H9 (cell line): ENCODE results near the gene NLRP9. TPM values are rescaled to one million over a fixed set of nuclear protein-coding genes. Genes with fewer than 3 reads are reported as not detected.

Source experiments
- DNase-seq: peaks from one replicate; pipeline ENCODE4 v3.0.0-alpha.2; 2017
- H2AFZ ChIP-seq: one replicate; pipeline ENCODE4 v1.6.1; 2013; ENCODE audit warnings: mild to moderate bottlenecking, low read length, control low read depth, moderate library complexity
- H2AK5ac ChIP-seq: 2 replicates; pipeline ENCODE4 v1.6.1; 2013; ENCODE audit warnings: low read length, control low read depth, mixed read lengths; ENCODE audit not compliant: insufficient read length
- H2BK120ac ChIP-seq: one replicate; pipeline ENCODE4 v1.6.1; 2013; ENCODE audit warnings: low read depth, mild to moderate bottlenecking, low read length, control low read depth, inconsistent platforms; ENCODE audit not compliant: poor library complexity, severe bottlenecking
- H2BK12ac ChIP-seq: 2 replicates; pipeline ENCODE4 v1.6.1; 2013; ENCODE audit warnings: low read length, control low read depth, mixed read lengths, low read depth; ENCODE audit not compliant: insufficient read length
- H2BK15ac ChIP-seq: 2 replicates; pipeline ENCODE4 v1.6.1; 2013; ENCODE audit warnings: low read depth, low read length, control low read depth
- H2BK20ac ChIP-seq: one replicate; pipeline ENCODE4 v1.6.1; 2013; ENCODE audit warnings: low read depth, mild to moderate bottlenecking, low read length, control low read depth, inconsistent platforms; ENCODE audit not compliant: poor library complexity, severe bottlenecking
- H2BK5ac ChIP-seq: 2 replicates; pipeline ENCODE4 v1.6.1; 2013; ENCODE audit warnings: low read length, control low read depth, mixed read lengths; ENCODE audit not compliant: insufficient read length
- H3K14ac ChIP-seq: 2 replicates; pipeline ENCODE4 v1.6.1; 2013; ENCODE audit warnings: low read length, control low read depth; ENCODE audit not compliant: insufficient read depth
- H3K18ac ChIP-seq: 2 replicates; pipeline ENCODE4 v1.6.1; 2013; ENCODE audit warnings: low read depth, mild to moderate bottlenecking, mixed read lengths, low read length, control low read depth; ENCODE audit not compliant: insufficient read length
- H3K23ac ChIP-seq: 2 replicates; pipeline ENCODE4 v1.6.1; 2013; ENCODE audit warnings: low read length, control low read depth, mixed read lengths, low read depth; ENCODE audit not compliant: insufficient read length
- H3K23me2 ChIP-seq: 2 replicates; pipeline ENCODE4 v1.6.1; 2013; ENCODE audit warnings: low read depth, mild to moderate bottlenecking, mixed read lengths, low read length, control low read depth; ENCODE audit not compliant: insufficient read length, poor library complexity, severe bottlenecking
- H3K27ac ChIP-seq: 2 replicates; pipeline ENCODE4 v1.5.1; 2013; ENCODE audit warnings: low read length, control low read depth, mixed read lengths, low read depth; ENCODE audit not compliant: insufficient read length
- H3K27me3 ChIP-seq: 2 replicates; pipeline ENCODE4 v1.6.1; 2013; ENCODE audit warnings: low read length, control low read depth, inconsistent platforms; ENCODE audit not compliant: insufficient read depth
- H3K4ac ChIP-seq: 2 replicates; pipeline ENCODE4 v1.6.1; 2013; ENCODE audit warnings: low read depth, mild to moderate bottlenecking, control low read depth, inconsistent platforms, low read length, moderate library complexity
- H3K4me1 ChIP-seq: 2 replicates; pipeline ENCODE4 v1.6.1; 2013; ENCODE audit warnings: low read length, control low read depth, inconsistent platforms; ENCODE audit not compliant: insufficient read depth
- H3K4me2 ChIP-seq: 2 replicates; pipeline ENCODE4 v1.6.1; 2013; ENCODE audit warnings: low read length, control low read depth, mixed read lengths; ENCODE audit not compliant: insufficient read length, insufficient read depth
- H3K56ac ChIP-seq: 2 replicates; pipeline ENCODE4 v1.6.1; 2013; ENCODE audit warnings: low read depth, mild to moderate bottlenecking, mixed read lengths, low read length, control low read depth; ENCODE audit not compliant: insufficient read length
- H3K79me1 ChIP-seq: 2 replicates; pipeline ENCODE4 v1.6.1; 2013; ENCODE audit warnings: low read depth, mild to moderate bottlenecking, moderate library complexity, low read length, control low read depth, inconsistent platforms; ENCODE audit not compliant: insufficient read depth, poor library complexity, severe bottlenecking
- H3K79me2 ChIP-seq: 2 replicates; pipeline ENCODE4 v1.6.1; 2013; ENCODE audit warnings: low read length, control low read depth, inconsistent platforms; ENCODE audit not compliant: insufficient read depth
- H3K9ac ChIP-seq: 2 replicates; pipeline ENCODE4 v1.6.1; 2013; ENCODE audit warnings: low read length, control low read depth, mixed read lengths; ENCODE audit not compliant: insufficient read length; ENCODE audit errors: extremely low read depth
- H3K9me3 ChIP-seq: one replicate; pipeline ENCODE4 v1.6.1; 2013; ENCODE audit warnings: low read depth, low read length, inconsistent platforms; ENCODE audit not compliant: control insufficient read depth
- H3T11ph ChIP-seq: one replicate; pipeline ENCODE4 v1.6.1; 2013; ENCODE audit warnings: mild to moderate bottlenecking, low read length, control low read depth, inconsistent platforms
- H4K20me1 ChIP-seq: one replicate; pipeline ENCODE4 v1.6.1; 2013; ENCODE audit not compliant: control insufficient read depth, insufficient read length, insufficient read depth
- H4K5ac ChIP-seq: 2 replicates; pipeline ENCODE4 v1.6.1; 2013; ENCODE audit warnings: low read depth, mild to moderate bottlenecking, mixed read lengths, low read length, control low read depth; ENCODE audit not compliant: insufficient read length
- H4K8ac ChIP-seq: replicated peaks from 2 replicates; pipeline ENCODE4 v1.6.1; 2013; ENCODE audit warnings: low read length, control low read depth, mixed read lengths, low read depth; ENCODE audit not compliant: insufficient read length
- H4K91ac ChIP-seq: 2 replicates; pipeline ENCODE4 v1.6.1; 2013; ENCODE audit warnings: low read depth, mild to moderate bottlenecking, moderate library complexity, mixed read lengths, low read length, control low read depth; ENCODE audit not compliant: insufficient read length
- H3K27ac Mint-ChIP-seq, 3 experiments: 2 replicates in 2 of 3; 3 replicates in 1 of 3; pipeline ENCODE4 v1.8.0; 2020 to 2021; ENCODE audit warnings: mixed read lengths in 3 of 3, mild to moderate bottlenecking in 1 of 3, moderate library complexity in 1 of 3
- H3K27me3 Mint-ChIP-seq: 2 replicates; pipeline ENCODE4 v1.8.0; 2021; ENCODE audit warnings: low read depth, mild to moderate bottlenecking, moderate library complexity, mixed read lengths
- H3K36me3 Mint-ChIP-seq, 3 experiments: 2 replicates in 2 of 3; 3 replicates in 1 of 3; pipeline ENCODE4 v1.8.0; 2020 to 2021; ENCODE audit warnings: low read depth in 3 of 3, mixed read lengths in 3 of 3; ENCODE audit not compliant: insufficient read depth in 1 of 3
- H3K4me1 Mint-ChIP-seq, 2 experiments: 2 replicates each; pipeline ENCODE4 v1.8.0; 2020; ENCODE audit warnings: mixed read lengths in 2 of 2
- H3K4me3 Mint-ChIP-seq, 2 experiments: 2 replicates in 1 of 2; 3 replicates in 1 of 2; pipeline ENCODE4 v1.8.0; 2020 to 2021; ENCODE audit warnings: mild to moderate bottlenecking in 2 of 2, mixed read lengths in 2 of 2, moderate library complexity in 1 of 2
- H3K9me3 Mint-ChIP-seq, 2 experiments: 2 replicates in 1 of 2; 3 replicates in 1 of 2; pipeline ENCODE4 v1.8.0; 2020; ENCODE audit warnings: mild to moderate bottlenecking in 2 of 2, mixed read lengths in 2 of 2, moderate library complexity in 1 of 2
- WGBS: extraction: QIAGEN DNeasy Blood & Tissue Kit; methylation state at CpG from one replicate; pipeline ENCODE4 v1.1.7; 2013; ENCODE audit warnings: missing lambda C conversion rate, low lambda C conversion rate, mixed read lengths; ENCODE audit not compliant: insufficient read length; ENCODE audit errors: extremely low coverage; 5-methylcytosine and 5-hydroxymethylcytosine counted together
- total RNA-seq: library from RNA; stranded (reverse); gene quantifications from 2 replicates; pipeline ENCODE4 v1.2.1, GENCODE V29; 2021
- TF ChIP-seq, protein P1 (sequence below): fragments of 200-600 bp; sonication (generic); conservative IDR thresholded peaks from 3 replicates; pipeline ENCODE4 v1.8.0; 2021; ENCODE audit warnings: antibody characterized with exemption, mild to moderate bottlenecking

NLRP9 gene
- total RNA-seq, 1 experiment from 2014 or later: not detected

- Mint-ChIP-seq H3K27ac (peak within 1 kb of the TSS; percentile 93 to 98 (median 98)), H3K36me3 (peaks cover 28 to 61% (median 56%) of the 10 kb centered on the region in 3 experiments; a peak in 6 of 7 replicates), H3K4me1 (peaks cover 41 to 48% of the 10 kb centered on the region in 2 experiments), H3K27me3 (no peaks in the 10 kb centered on the region), H3K9me3 (no peaks in the 10 kb centered on the region; a peak in 1 of 5 replicates), H3K4me3 (peak within 1 kb of the TSS; percentile 94 to 98)
- no peak within 1 kb of the TSS for H2BK120ac ChIP-seq
- no peak within 1 kb of the TSS for H3T11ph ChIP-seq
- H3K79me2 ChIP-seq: peaks cover 19% of the 10 kb centered on the region; the same call in 1 of the 2 replicates
- no CpG with 5 or more reads among the region's 101 CpGs for WGBS
- H3K27me3 ChIP-seq: no peaks in the 10 kb centered on the region
- peak; percentile 98 for DNase-seq
- H3K4me2 ChIP-seq: peak within 1 kb of the TSS; percentile 77
- no peak within 1 kb of the TSS for H3K56ac ChIP-seq
- H3K9ac ChIP-seq: peak within 1 kb of the TSS; percentile 21
- no peak within 1 kb of the TSS for H4K8ac ChIP-seq
- peaks cover 6% of the 10 kb centered on the region for H3K23me2 ChIP-seq
- no peak within 1 kb of the TSS for H2BK15ac ChIP-seq
- no peak within 1 kb of the TSS for H2BK12ac ChIP-seq
- no peak within 1 kb of the TSS for H3K27ac ChIP-seq
- H3K18ac ChIP-seq: no peak within 1 kb of the TSS
- H2BK5ac ChIP-seq: no peak within 1 kb of the TSS
- H4K20me1 ChIP-seq: no peaks in the 10 kb centered on the region
- no peaks in the 10 kb centered on the region for H3K9me3 ChIP-seq
- no peak within 1 kb of the TSS for H4K5ac ChIP-seq
- H2BK20ac ChIP-seq: no peak within 1 kb of the TSS
- no peaks in the 10 kb centered on the region for H3K4me1 ChIP-seq
- peak within 1 kb of the TSS; percentile 82 for H3K14ac ChIP-seq
- no peak within 1 kb of the TSS for H3K23ac ChIP-seq
- no peak within 1 kb of the TSS for H2AK5ac ChIP-seq
- no peak within 1 kb of the TSS for H4K91ac ChIP-seq
- TF ChIP-seq, protein P1, sequence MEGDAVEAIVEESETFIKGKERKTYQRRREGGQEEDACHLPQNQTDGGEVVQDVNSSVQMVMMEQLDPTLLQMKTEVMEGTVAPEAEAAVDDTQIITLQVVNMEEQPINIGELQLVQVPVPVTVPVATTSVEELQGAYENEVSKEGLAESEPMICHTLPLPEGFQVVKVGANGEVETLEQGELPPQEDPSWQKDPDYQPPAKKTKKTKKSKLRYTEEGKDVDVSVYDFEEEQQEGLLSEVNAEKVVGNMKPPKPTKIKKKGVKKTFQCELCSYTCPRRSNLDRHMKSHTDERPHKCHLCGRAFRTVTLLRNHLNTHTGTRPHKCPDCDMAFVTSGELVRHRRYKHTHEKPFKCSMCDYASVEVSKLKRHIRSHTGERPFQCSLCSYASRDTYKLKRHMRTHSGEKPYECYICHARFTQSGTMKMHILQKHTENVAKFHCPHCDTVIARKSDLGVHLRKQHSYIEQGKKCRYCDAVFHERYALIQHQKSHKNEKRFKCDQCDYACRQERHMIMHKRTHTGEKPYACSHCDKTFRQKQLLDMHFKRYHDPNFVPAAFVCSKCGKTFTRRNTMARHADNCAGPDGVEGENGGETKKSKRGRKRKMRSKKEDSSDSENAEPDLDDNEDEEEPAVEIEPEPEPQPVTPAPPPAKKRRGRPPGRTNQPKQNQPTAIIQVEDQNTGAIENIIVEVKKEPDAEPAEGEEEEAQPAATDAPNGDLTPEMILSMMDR: no peak
- peaks cover 12% of the 10 kb centered on the region for H3K79me1 ChIP-seq
- no peak within 1 kb of the TSS for H3K4ac ChIP-seq
- no peak within 1 kb of the TSS for H2AFZ ChIP-seq
These were observed 63.2 kb downstream of the NLRP9 start, which contains the start of gene EPN1 for GRCh38 chr19:55674841-55675660. TSS of gene EPN1 (plus strand) at chr19:55675226. CDS start at chr19:55678628, 3,402 bp downstream.
